Activated CD4-positive, alpha-beta T cell treated with anti-CD3 and anti-CD28 coated beads for 1 hour (primary cell): ENCODE results near the gene F2.
"Not testable (repeated sequence)": the region's sequence is repeated elsewhere in the genome, so short reads cannot be mapped to it uniquely, and the experiment has no call there.

Source experiments
- DNase-seq: peaks from one replicate; pipeline ENCODE4 v3.0.0-alpha.2; 2020

The F2 gene

DNA sequence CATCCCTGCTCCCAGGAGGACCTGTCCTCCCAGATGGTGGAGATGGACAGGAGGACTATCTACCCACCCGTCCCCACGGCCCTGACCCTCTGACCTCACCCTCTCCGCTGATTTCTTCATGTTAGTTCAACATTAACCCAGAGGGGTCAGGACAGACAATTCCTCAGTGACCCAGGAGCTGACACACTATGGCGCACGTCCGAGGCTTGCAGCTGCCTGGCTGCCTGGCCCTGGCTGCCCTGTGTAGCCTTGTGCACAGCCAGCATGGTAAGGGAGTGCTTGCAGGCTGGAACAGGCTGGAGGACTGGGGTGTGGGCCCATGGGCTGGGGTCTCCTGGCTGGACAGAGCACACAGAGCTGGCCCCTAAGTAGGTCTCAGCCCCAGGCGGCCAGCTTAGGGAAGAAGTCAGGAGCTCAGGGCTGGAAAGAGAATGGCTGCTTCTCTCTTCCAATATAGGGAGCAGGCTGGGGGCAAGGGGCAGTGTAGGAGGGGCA lies at the start of gene F2:
F2 (plus strand) TSS at position 166 of the 495 bp plus-strand sequence; CDS start at position 189, 23 bp downstream.
- no peak for DNase-seq

DNA sequence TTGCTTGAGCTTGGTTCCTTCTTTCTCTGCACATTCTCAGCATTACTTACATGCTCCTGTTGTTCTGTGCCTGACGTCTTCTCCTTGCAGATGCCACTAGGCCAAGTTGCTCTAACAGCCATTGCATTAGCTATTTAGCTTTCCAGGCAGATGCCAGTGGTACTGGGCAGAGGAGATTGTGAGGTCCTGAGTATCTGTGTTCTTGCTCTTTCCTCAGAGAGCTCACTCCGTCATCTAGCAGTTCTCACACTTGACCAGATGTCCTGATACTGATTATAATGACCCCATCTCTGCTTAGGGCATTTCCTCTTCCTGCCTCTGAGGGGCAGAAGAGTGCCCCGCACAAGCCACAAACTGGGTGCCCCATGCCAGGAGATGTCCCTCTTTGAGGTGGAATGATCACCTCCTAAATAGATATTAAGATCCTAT lies 49.3 kb upstream of the F2 start:
- no peak for DNase-seq

DNA sequence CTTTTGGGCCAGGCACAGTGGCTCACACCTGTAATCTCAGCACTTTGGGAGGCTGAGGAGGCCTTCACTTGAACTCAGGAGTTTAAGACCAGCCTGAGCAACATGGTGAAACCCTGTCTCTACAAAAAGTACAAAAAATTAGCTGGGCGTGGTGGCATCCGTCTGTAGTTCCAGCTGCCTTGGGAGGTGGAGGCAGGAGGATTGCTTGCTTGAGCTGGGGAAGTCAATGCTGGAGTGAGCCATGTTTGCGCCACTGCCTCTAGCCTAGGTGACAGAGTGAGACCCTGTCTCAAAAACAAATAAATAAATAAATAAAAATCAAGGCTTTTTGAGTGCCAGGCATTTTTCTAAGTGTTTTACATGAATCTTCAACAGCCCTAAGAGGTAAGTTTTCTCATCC lies 48.5 kb upstream of the F2 start:
- not testable (repeated sequence) for DNase-seq

DNA sequence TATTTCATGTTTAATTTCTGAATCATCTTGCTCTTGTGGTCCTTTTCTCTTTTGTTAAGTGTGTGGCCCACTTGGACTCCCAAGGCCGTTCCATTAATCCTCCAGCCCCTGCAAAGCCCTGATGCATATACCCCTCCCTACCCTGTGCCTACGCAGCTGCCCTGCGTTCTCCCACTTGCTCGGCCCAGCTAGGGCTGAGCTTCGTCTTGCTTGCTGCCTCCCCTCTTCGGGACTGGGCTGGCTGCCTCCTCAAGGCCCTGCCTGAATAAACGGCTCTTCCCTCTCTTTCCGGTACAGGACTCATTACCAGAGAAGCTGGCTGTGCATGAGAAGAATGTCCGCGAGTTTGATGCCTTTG lies 47.1 kb upstream of the F2 start:
- no peak for DNase-seq

DNA sequence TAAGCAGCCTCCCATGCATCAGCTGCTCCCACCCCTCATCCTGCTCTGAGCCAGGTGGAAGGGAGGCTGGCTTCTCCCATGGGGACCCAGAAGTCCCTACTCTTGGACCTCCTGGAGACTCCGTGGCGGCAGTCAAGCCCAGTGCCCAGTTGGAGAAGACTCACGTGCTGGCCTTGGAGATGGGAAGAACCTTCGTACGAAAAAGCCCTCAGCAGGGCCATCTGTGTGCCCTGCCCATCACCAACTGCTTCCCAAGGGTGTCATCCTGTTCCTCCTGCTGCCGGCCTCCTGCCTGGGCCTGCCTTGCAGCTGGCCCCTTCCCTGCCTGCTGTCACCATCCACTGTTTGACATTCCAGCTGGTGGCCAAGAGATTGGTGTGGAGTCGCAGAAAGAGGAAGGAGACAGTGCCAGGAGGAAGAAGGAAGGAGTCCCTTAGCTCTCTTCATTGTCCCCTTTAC lies 46.6 kb upstream of the F2 start:
- no peak for DNase-seq

DNA sequence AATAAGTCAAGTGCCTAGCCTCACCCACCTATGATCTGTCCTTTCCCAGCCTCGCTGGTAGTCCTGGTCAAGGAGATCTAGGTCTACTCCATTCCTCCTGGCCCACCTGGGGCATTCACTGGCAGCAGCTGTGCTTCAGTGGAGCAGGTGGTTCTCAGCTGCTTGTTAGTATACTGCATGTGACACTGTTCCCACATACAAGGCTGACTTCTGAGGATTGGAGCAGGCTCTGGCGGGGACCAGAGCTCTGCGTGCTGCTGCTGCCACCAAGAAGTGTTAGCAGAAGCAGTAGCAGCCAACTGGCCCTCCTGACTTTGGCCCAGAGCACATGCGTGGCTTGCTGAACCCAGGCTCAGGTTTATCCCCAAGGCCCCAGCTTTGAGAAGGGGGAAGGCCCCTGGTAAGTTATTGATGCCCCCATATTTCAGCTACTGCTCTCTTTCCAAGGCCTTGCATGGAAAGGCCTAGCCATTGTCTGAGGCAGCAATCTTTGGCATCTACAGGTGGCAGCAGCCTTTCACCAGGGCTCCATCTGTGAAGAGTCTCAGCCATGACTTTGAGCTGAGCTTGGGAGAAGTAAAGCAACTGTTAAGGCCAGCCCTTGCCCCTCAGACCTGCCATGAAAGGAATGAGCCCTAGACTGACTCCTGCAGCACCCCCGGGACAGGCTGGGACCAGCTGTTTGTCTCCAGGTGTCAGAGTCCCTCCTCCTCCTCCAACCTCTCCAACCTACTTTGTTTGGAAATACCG lies 45.1 kb upstream of the F2 start:
- no peak for DNase-seq

DNA sequence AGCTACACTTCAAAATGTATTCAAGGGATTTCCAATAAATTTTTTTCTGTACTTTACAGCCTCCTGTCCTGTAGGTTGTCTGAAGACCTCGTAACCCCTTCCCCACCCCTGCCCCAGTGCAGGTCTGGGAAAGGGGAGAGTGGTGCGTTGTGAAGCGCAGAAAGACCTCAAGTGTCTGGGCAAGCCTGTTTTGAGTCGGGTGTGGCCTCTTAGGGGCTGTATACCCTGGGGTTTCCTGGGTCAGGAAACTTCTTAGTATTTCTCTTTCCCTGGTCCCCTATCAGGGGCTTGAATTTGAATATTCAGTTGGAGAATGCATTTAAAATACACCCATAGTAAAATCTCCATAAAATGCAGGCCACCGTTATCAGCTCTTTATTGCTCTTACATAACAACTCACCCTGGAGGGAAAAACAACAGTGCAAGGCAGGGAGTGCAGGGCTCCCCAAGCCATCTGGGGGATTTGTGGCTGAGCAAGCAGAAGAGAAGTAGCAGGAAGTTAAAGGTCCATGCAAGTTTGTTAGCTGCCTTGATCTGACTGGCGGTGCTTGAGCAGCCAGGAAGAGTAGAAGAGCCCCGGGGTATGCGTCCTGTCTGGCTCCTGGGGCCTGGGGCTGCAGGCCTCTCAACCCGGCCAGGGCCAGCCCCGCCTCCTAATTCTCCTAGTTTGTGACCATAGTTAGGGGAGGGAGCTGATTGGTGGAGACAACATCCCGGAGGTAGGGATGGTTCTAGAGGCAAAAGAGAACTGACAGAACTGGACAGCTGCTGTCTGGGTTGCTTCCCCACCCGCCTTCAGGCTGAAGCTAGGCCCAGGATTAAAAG lies 44.3 kb upstream of the F2 start:
- DNase-seq = no peak

DNA sequence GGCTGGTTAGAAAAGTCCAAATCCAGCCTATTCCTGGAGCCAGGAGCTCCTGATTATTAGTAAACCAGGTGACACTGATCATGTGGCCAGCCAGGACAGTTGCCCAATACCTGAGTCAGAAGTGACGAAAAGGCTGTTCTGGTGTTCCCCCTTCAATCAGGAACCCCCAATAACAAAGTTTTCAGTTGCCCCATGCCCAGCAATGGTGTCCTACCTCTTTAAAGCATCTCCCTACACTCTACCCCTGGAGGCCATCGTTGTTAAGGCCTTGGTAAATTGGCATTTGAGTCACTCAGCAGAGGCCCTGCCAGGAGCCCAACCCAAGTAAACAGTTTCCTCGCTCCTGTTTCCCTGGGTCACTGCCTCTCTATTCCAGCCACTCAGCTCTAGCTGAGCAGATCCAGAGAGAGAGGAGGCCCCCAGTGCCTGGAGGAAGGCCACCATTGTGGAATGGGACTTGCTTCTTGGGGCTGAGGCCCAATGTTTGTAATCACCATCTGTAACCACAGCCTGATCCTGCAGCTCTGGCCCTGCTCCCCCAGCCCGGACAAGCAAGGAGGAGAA lies 43.6 kb upstream of the F2 start:
- DNase-seq = no peak

DNA sequence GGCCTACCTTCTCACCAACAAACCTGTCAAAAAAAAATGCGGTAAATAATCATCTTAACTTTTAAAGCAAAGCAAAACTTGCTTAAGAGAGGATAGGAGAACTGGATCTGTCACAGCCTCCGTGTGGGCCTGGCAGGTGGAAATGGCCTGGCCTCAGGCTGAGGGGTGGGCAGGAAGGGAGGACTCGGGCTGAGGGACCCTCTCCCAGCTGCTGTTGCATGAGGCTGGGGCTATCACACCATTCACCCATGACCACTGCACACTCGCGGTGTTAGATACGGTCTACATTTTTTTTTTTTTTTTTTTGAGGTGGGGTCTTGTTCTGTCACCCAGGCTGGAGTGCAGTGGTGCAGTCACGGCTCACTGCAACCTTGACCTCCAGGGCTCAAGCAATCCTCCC lies 43.1 kb upstream of the F2 start:
- DNase-seq = no peak

DNA sequence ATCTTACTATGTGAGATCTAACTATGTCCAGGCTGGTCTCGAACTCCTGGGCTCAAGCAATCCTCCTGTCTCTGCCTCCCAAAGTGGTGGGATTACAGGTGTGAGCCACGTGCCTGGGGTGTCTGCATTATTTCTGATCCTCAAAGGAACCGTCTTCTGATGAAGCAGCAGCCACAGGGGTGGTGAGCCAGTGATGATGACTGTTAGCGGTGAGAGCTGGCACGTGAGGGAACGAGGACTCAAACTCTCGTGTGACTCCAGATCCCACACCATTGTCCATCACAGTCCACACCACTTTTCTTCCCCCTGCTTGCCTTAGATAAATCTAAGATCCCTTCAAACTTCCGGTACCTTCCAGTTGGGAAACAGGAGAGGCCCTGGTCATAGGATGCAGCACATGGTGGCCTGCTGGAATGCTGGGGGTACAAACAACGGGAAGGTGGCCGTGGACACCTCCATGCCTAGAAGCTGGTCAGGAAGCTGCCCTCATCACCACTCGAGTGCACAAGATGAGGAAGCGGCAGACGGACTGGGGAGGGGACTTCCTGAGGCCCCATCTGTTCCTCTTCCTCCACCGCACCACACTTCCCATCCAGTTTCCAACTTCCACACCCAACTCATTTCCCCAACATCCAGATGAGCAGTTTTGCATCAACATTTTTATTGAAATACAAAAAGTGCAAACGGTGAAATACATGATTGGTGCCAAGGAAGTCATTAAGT lies 42.4 kb upstream of the F2 start:
- DNase-seq = no peak

DNA sequence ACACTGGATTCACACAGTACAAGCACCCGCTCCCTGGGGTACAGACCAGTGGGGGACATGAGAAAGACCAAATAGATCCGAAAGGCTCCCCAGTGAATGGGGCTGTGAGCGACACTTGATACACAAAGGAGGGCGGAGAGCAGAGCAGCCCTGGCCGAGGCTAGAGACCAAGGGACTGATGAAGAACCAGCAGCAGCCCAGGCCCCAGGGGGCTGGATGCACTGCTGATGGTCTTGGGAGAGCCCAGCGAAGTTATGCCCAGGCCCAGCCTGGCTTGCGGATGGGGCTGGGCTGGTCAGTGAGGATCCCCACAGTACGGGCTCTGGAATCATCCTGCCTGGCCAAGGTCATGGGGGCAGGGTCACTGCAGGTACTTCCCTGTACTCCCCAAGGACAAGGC lies 41.8 kb upstream of the F2 start:
- DNase-seq = no peak

DNA sequence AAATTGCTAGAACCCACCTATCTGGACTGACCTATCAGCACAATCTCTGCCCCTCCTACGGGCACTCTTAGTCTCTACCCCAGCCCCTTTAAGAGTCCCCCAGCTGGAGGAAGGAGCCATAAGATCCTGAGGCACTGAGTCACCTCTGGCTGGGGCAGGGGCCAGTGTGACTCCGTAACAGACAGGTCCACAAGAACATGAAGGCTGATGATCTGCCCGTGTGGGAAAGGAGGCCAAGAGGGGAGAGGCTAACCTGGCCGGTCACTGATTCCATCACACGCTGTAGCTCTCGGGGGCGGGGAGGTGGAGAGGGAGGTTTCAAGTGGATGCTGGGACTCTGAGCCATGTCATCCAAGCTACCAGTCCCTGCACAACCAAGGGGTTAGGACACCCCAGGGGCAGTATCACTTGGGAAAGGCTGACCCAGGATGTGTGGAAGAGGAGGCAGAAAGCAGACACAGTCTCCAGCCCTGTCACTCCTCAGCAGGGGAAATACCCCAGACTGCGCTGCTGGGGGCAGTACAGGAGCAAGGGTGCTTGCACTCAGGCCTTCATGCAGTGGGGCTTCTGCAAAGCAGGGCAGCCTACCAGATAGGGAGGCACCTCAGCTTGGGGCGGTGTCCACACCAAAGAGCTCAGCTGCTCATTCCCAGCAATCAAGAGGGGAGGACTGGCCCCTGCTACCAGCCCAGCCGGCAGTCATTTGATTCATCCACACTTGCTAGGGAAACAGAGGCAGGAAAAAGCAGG lies 40.8 kb upstream of the F2 start:
- DNase-seq = no peak

DNA sequence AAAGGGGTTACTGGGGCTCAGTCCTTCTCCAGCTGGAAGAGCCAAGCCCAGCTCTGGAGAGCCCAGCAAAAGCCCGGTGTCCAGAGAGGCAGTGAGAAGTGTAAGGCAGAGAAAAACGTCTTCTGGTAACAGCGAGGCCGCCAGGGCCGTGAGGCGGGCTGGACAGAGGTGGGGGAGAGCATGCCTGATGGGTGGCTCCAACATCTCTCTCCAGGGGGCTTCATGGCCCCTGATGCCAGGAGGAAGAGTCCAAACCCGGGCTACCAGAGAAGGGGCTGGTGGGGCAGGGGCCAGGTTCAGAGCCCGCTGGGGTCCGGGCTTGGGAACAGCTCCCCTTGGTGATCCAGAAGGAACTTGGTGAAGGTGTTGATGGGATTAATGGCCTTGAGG lies 40.3 kb upstream of the F2 start:
- no peak for DNase-seq

DNA sequence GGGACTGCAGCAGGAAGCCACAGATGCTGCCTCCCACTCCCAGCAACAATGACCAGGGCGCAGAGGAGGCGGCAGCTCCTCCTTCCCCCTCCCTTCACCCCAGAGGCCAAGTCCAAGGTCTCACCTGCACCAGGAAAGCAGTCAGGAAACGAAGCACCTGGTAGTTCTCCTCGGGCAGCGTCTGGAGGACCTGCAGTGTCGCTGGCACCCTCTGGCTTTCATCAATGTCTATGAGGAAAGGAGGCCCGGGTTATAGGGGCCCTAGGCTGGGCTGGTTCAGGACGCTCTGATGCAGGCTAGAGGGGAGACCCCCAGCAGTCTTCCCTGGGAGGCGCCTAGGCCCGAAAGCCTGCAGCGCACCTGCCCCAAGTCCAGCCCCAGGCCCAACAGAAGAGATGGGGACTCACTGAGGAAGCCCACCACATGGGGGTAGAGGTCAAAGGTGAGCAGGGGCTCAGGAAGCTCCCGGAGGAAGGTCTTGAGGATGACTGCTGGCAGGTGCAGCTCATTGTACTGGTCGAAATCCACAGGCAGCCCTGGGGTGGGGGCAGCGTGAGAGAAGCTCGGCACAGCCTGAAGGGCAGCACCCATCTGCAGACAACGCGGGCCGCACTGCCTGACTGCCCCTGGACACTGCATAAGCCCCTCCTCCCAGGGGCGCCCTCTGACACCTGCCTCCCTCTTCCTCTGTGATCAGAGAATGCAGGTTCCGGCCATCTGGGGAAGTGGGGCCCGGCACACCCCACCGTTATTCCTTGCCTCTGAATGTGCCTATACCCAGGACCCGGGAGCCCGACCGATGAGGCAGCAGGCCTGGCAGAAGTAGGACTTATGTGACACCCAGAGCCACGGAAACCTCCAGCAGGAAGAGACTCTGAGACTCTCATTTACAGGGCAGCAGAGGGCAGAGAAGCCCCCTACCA lies 39.5 kb upstream of the F2 start:
- DNase-seq = no peak

DNA sequence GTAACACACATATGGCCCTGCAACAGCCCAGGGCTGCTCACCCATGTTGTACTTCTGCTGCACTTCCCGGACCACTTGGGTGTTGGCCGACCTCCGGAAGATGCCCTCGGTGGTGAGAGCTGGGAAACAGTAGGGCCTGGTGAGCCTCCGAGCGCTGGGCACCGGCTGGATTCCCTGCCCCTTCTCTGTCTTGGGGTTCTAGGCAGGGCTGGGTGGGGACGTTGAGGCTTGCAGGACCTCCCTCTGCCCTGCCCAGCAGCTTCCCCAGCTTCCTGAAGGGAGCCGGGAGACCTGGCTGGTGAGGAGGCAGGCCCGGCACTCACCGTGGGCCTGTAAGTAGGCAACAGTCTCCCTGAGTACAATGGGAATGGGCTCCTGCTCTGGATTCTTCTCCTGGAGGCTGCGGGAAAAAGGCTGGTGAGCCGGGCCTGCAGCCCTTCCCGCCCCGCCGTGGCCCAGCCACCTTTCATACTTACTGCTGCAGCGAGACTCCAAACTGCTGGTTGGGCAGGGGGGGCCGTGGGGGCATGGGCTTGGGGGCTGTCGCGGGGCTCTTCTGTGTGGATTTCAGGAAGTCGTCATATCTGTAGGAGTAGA lies 38.8 kb upstream of the F2 start:
- no peak for DNase-seq

DNA sequence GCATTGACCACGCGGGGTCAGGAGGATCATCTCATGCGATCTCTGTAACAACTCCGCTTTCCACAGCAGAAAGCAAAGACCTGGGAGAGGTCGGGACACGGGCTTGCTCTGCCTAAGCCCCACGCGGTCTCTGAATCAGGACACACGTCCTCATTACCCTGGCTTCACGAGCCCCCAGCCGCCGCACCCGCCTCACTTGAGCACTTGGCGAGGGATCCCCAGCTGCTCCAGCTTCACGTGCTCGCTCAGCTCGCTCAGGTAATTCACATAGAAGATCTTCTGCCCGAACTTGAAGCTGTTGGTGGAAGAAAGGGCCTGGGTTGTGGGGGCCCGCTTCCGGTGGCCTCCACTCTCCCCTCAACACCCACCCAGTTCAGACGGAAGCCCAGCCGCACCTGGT lies 38.2 kb upstream of the F2 start:
- DNase-seq = no peak

DNA sequence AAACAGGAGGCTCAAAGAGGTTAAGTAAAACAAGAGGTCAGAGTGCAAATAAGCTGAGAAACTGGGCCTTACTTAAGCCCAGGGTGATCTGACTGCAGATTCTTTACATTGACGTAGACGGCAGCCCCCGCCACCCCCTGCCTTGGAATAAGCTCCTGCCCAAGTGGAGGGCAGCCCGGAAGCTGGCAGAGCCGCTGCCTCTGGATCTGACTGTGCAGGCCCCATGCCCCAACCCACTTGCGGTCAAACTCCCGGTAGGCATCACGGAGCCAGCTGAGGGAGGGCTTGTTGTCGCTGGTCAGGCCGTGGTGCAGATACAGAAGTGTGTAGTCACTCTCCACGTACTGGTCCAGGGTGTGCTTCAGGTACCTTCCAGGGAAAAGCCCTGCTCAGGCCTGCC lies 37.2 kb upstream of the F2 start:
- DNase-seq = no peak

DNA sequence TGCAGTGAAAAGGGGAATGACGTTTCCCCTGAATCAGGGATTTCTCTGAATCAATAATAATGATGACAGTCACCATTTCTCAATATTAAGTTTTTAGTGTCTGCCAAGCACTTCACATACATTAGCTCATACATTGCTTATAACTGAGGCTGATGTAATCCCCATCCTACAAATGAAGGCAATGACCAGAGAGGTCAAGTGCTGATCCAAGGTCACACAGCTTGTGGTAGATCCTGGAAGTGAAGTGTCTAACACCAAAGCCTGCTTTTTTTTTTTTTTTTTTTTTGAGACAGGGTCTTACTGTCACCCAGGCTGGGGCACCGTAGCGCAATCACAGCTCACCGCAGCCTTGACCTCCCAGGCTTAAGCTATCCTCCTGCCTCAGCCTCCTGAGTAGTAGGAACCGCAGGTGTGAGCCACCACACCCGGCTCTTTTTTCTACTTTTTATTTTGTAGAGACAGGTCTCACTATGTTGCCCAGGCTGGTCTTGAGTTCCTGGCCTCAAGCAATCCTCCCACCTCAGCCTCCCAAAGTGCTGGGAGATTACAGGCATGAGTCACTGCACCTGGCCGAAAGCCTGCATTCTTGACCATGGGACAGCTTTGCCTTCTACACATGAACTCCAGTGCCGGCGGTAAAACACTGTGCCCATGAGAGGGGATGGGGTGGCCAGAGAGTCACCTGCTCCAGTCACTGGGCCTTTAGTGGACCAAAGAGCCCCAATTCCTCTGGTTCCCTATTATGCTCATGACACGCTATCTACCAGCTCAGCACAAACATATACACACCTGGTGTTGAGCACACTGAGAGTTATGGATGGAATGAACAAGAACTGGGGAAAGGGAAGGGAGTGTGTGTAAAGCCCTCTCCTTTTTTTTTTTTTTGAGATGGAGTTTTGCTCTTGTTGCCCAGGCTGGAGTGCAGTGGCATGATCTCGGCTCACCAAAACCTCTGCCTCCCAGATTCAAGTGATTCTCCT lies 36.0 kb upstream of the F2 start:
- no peak for DNase-seq

DNA sequence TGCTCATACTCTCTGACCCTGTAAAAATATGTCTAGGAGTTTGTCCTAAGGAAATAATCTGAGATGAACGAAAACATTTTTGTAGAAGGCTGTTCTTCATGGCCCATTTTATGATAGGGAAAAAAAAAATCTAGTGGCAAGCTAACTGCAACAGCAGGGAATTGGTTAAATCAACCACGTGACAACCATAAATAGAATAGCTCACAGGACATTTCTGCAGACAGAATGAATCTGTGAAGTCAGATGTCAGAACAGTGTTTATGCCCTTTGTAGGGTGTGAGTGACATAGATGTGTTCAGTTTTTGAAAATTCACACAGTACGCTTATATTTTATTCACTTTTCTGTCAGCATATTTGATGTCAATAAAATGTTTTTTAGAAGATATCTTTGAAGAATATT lies 34.6 kb upstream of the F2 start:
- no peak for DNase-seq
